ENCODE results near the gene SMYD2. TPM values are rescaled to one million over a fixed set of nuclear protein-coding genes. Genes with fewer than 3 reads are reported as not detected.

The SMYD2 gene
- total RNA-seq, 1 donor from 2014 or later, result 43.2 TPM

- FAIRE-seq (no peak), DNase-seq (ENCODE audit: low spot score in 2 of 2) (no peak)
These were observed 46.6 kb downstream of the SMYD2 start for GRCh38 chr1:214327514-214327913.

- FAIRE-seq (no peak), DNase-seq (ENCODE audit: low spot score in 2 of 2) (peak; percentile 47 to 81)
These were observed 48.0 kb downstream of the SMYD2 start for GRCh38 chr1:214328770-214329469.

GRCh38 chr1:214329470-214330220, 48.7 kb downstream of the SMYD2 start:
- no peak for FAIRE-seq
- no peak for DNase-seq (ENCODE audit: low spot score in 2 of 2)

DNA sequence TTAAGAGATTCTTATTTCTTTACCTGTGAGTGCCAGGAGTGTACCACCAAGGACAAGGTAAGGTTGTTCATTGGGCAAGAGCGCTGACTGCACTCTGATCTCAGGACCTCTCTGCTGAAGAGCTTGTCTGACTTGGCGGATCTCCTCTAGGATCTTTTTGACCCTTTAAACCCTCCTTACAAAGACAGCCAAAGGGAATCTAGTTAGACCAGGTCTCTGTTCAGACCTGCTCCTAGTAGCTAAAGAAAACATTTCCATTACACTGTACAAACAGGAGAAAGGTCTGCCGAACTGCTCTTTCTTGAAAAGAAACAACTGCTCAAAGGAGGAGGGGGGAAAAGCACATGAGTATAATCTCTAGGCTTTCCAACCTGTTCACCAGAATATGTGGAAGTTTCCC, 49.3 kb downstream of the SMYD2 start:
- no peak for DNase-seq (ENCODE audit: low spot score in 2 of 2)
- no peak for FAIRE-seq

DNA sequence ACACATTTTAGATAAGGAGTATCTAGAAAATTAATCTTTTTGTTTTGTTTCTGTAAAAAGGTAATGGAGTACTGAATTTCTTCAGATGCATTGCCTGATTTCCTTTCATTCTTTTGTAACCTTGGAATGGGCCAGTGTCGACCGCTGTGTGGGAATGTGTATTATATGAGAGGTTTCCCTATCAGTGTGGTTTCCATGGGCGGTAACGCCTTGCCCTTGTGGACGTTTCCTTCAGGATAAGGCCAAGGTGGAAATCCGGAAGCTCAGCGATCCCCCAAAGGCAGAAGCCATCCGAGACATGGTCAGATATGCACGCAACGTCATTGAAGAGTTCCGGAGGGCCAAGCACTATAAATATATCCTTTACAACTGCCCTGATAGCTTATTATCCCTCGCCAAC, 49.8 kb downstream of the SMYD2 start:
- FAIRE-seq (no peak), DNase-seq (ENCODE audit: low spot score in 2 of 2) (no peak)

- no peak for FAIRE-seq
These were observed 50.2 kb downstream of the SMYD2 start for GRCh38 chr1:214331180-214331579.

DNA sequence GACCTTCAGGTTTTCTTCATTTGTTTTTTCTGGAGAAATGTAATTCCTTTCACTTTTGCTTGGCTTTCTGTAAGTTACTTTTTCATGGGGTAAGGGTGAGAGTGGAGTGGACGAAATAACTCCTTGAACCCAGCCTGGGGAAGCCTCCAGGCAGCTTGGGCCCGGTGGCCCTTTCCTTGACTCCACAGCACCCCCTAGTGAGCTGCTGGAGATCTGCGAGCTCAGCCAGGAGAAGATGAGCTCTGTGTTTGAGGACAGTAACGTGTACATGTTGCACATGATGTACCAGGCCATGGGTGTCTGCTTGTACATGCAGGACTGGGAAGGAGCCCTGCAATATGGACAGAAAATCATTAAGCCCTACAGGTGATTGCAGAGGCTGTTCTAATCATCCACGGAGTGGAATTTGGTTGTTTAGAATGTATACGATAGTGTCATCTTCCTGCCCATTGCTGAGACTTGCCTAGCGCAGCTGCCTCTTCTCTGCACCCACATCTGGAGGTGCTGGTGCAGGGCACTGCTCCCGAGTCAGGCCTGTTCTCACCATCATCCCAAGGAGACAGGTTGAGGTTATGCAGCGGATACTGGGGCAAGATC, 51.0 kb downstream of the SMYD2 start:
- FAIRE-seq (no peak), DNase-seq (ENCODE audit: low spot score in 2 of 2) (peak in 1 of 2 donors; percentile 41)

More at GRCh38 chr1:214331180-214331579, 50.2 kb downstream of the SMYD2 start:
- DNase-seq (ENCODE audit: low spot score in 2 of 2), result no peak

DNA sequence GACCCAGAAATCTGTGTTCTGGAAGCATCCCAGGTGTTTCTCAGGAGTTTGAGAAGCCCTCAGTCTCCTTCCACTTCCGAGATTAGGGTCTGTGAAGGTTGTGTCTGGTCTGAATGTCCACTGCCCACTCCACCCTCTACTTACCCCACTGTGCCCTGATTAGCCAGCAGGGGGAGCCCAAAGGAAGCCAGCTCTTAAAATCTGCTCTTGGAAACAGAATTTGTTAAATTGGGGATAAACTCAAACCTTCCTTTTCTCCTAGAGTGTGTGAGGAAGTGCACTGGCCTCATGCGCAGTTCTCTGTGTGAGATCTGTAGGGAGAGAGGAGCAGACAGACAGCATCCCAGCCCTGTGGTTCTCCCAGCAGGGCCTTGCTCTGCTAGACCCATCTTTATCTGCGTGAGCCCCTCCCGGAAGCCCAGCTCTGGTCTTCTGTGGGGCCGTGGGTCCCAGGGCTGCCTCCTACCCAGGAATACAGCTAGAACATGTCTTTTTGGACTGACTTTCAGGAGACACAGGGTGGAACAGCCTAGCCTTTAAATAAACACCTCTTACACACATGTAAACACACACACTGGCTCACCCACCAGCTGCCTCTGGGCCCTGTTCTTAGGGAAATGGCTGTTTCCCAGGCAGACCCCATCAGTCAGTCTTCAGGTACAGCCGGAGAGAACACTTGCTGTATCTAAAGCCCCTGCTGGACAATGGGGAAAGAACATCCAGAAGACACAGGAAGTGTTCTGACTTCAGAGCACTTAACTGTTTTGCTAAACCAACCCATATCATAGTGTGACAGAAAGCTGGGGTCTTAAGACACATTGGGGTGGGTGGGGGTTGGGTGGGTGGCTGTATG, 52.2 kb downstream of the SMYD2 start:
- FAIRE-seq, result no peak
- DNase-seq (ENCODE audit: low spot score in 2 of 2), result peak in 1 of 2 donors; percentile 45

GRCh38 chr1:214335567-214335966, 54.6 kb downstream of the SMYD2 start:
- FAIRE-seq, result no peak
- DNase-seq (ENCODE audit: low spot score in 2 of 2), result no peak

- DNase-seq (ENCODE audit: low spot score in 2 of 2), result no peak
- FAIRE-seq, result no peak
These were observed 56.1 kb downstream of the SMYD2 start for GRCh38 chr1:214337015-214337414.

- no peak for FAIRE-seq
These were observed 56.6 kb downstream of the SMYD2 start for GRCh38 chr1:214337511-214337910.

GRCh38 chr1:214338212-214338611, 57.3 kb downstream of the SMYD2 start:
- FAIRE-seq, result no peak
- no peak for DNase-seq (ENCODE audit: low spot score in 2 of 2)

More at GRCh38 chr1:214337511-214337910, 56.6 kb downstream of the SMYD2 start:
- DNase-seq (ENCODE audit: low spot score in 2 of 2), result no peak

- no peak for FAIRE-seq
These were observed 60.5 kb downstream of the SMYD2 start for GRCh38 chr1:214341459-214341858.

GRCh38 chr1:214341932-214342331, 61.0 kb downstream of the SMYD2 start:
- FAIRE-seq (no peak), DNase-seq (ENCODE audit: low spot score in 2 of 2) (no peak)

More at GRCh38 chr1:214341459-214341858, 60.5 kb downstream of the SMYD2 start:
- no peak for DNase-seq (ENCODE audit: low spot score in 2 of 2)

- FAIRE-seq, result no peak
These were observed 61.6 kb downstream of the SMYD2 start for GRCh38 chr1:214342525-214342924.

GRCh38 chr1:214344897-214345296, 63.9 kb downstream of the SMYD2 start:
- DNase-seq (ENCODE audit: low spot score in 2 of 2), result no peak
- no peak for FAIRE-seq

More at GRCh38 chr1:214342525-214342924, 61.6 kb downstream of the SMYD2 start:
- DNase-seq (ENCODE audit: low spot score in 2 of 2), result no peak

- DNase-seq (ENCODE audit: low spot score in 2 of 2) (no peak), FAIRE-seq (no peak)
These were observed 68.0 kb downstream of the SMYD2 start for GRCh38 chr1:214349008-214349407.

- no peak for DNase-seq (ENCODE audit: low spot score in 2 of 2)
- FAIRE-seq, result no peak
These were observed 68.8 kb downstream of the SMYD2 start for GRCh38 chr1:214349781-214350180.

DNA sequence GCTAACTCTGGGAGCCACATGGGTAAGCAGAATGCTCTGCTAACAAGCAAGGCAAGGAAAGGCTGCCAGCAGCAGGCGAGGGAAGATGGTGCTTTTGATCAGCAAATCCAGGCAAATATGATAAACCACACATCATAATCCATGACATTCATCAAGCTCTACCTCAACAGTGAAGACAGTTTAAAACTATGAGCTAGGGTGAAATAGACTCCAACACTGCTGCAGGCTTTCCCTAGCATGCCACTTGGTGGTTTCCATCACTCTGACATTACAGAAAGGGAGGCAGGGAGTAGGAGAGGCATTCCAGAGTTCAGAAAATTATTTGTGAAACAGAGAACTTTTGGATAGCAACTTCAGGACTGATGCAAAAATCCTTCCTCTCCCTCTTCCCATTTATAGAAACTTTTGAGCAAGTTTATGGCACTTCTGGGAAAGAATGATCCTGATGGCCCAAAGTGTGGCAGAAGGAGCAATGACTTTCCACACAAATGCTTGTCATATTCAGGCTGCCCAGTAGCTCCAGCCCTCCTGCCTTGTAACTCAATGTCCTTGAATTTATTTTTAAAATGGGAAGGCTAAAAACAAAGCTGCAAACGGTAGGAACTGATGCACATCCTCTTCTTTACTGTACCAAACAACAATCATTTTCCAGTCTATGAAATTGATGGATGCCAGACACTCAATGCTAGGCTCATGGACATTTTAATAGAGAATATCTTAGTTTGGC, 70.8 kb downstream of the SMYD2 start:
- DNase-seq (ENCODE audit: low spot score in 2 of 2) (no peak), FAIRE-seq (no peak)

GRCh38 chr1:214352838-214353237, 71.9 kb downstream of the SMYD2 start:
- no peak for FAIRE-seq

More at GRCh38 chr1:214352838-214353237, 71.9 kb downstream of the SMYD2 start:
- DNase-seq (ENCODE audit: low spot score in 2 of 2), result no peak

Data from frontal cortex (tissue), 4 donors.